Activated CD4-positive, CD25-positive, alpha-beta regulatory T cell (primary cell): ENCODE results near the gene TENM3.

Experiments used
- DNase-seq, 4 experiments: peaks; one replicate each; lab custom pipeline; 2025; lab: John Stamatoyannopoulos, UW

The TENM3 gene

DNA sequence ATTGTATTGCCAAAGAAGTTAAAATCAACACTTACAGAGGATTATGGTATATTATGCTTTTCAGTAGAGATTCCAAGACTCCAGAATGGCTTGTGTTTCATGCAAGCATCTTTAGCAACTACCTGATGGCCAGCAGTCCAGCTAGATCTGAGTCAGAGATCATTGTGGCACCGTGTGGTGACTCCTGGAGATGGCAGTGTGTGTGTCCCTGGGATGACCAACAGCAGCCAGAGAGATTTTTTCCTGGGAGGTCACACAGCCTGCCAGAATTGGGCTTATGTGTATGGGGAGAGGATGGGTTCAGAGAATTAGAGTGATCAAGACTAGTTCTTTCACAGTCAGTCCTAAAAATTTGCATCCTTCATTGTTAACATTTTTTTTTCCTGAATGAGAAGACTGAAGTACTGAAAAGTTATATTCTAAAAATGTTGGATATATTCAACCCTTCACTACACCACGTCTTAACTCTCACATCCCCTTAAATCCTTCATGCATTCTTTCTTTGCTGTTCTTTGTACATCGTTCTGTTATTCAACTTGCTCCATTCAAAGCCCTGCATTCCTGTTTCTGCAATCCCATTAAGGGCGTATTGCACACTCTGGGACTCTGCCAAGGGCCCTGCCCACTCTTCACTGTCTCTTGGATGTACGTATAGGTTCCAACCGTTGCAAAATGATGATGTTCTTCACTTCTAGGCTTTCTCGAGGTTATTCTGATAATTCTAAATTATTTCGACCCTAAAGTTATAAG lies 12.4 kb downstream of the TENM3 start:
- no peak for DNase-seq

DNA sequence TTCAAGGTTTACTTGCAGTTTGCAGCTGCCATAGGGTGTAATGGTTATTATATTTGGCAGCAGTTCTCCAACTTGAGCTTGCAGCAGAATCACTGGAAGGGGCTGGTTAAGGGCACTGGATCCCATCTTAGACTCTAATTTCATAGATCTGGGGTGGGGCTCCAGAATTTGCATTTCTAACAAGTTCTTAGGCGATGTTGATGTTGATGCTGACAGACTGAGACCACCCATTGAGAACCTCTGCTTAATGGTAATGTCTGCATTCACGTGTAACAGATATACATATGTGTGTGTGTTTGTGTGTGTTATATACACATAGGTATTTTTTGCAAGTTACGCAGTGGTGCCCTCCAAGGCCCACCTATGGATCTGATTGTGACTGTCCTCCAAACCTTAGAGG lies 13.8 kb downstream of the TENM3 start:
- no peak for DNase-seq

DNA sequence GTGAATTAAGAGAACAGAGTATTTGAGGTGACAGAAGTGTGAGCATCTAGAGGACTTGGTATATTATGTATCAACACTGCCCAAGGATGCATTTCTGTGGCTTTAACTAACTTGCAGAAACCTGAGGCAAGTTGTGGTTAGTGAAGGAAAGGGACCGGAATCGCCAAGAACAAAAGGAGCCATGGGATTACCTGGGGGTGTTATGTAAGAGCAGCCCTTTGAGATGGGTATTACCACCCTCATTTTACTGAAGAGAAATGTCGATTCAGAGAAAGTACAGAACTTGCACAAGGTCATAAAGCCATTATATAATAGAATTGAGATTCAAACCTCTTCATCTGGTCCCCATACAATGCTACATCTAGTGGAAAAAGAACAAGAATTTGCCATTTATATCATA lies 14.3 kb downstream of the TENM3 start:
- DNase-seq, result no peak

DNA sequence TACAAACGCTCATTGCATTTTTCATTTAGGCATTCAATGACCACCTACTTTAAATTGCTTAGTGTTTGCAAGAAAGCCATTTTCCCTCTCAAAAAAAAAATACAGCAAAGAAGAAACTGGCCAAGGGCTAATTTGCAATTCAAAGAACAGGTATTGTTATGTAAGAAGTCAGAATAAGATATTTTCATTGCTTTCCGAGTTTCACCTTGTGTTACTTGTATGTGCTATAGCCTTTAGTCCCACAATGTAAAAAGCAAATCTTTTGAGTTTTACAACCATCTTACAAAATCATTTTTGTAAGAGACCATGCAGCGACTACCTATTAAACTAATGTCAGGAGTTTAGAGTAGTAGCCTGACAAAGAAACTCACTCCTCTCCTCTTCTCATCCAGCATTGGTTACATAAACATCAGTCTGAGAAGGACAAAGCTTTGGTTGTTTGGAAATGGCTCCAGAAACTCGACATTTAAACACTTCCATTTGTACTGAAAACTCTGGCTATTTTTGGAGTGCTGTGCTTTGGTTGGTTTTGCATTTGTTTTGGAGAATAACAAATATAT lies 15.3 kb downstream of the TENM3 start:
- DNase-seq, result no peak

DNA sequence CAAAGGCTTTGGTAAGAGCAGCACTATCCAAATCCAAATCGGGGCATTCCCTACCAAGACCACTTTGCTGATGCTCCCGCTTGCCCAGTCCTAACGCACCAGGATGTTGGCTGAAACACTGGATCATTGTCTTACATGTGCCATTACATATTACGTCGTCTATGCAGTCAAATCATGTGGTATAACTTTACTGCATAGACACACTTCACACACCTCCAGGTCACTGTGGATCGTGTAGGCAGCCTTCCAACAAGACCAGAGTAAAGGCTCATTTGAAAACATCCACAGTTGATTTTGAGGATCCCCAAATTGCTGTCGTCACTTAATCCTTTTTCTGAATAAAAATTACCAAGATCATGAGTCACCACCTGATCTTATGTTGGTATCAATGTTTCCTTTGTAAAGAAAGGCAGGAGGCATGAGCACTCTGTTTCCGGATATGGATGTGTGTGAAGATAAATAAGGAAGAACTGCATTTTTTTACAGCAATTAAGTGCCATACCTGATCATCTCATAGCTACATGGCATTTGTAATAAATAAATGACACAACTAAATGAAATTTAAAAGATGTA lies 18.5 kb downstream of the TENM3 start:
- DNase-seq, result no peak

DNA sequence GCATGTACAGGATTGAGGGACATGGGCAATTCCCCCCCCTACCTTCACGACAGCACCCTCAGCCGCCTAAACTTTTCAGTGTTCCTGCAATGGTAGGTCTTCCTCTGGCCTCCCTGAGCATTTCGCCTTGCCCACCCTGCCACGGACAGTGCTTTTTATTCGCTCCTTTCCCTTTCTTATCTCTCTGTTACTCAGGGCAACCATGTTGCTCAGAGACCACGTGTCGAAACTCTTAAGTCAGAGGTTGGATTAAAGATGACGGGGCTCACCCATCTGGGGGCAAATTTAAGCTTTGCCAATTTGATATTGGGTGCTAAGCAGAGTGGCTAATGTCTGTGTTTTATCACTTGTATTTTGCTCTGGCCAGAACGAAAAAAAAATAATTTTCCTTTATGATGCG lies 20.4 kb downstream of the TENM3 start:
- no peak for DNase-seq

DNA sequence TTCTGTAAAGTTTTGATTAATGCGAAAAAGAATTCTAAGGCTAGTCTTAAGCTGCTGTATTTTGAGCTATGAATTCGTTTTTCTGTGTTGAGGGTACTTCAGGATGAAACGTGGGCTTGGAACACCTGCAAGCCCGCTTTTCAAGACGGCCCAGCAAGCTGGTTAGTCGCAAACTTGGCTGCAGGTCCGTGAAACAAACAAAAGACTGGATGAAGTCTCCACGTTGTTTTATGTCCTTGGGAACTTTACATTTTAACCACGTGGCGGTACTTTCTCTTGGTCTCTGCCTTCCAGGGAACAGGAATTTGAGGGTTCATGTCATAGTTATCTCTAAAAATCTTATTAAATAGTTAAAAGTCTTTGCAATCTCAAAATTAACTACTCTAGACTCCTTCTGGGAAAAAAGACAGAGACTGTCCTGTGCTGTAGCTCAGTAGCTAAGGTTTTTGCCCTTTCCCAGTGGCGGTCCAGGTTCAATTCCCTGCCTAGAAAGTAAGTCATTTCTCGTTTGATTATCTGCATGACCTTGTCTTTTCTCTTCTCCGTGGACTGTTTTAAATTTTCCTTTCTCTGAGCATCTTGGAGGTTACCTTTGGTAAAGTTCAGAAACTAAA lies 21.0 kb downstream of the TENM3 start:
- no peak for DNase-seq

DNA sequence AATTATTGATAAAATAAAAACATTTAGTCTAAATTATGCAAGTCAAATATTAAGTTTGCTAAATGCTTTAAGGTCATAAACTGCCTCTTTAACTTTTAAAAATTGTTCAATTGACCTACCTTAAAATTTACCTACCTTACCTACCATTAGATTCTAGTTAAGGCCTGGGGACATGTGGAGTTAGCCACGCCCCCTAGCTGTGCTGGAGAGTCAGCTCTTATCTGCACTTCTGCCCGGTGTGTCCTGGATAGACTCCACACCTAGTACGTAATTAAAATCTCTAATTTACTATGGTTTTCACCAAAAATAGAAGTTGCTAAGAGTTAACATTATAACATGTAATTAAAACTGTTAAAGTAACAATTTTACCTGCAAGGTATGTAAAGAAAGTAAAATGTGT lies 22.7 kb downstream of the TENM3 start:
- DNase-seq, result no peak

DNA sequence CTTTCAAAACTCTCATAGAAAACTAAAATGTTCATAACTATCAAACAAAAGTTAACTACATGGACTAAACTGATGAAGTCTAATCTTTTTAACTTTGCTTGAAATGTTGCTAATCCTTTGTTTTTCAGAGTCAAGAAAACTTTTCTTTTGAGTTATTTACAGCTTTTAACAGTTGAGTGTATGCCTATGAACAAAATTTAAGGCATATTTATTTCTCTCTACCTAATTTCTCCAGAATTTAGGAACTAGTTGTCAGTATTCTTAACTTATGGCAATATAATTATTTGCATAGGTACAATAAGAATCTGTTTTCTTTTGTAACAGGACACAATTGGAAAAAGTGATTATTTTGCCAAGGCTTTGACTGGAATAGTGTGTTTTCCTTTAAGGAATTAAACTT lies 23.8 kb downstream of the TENM3 start:
- DNase-seq, result no peak

DNA sequence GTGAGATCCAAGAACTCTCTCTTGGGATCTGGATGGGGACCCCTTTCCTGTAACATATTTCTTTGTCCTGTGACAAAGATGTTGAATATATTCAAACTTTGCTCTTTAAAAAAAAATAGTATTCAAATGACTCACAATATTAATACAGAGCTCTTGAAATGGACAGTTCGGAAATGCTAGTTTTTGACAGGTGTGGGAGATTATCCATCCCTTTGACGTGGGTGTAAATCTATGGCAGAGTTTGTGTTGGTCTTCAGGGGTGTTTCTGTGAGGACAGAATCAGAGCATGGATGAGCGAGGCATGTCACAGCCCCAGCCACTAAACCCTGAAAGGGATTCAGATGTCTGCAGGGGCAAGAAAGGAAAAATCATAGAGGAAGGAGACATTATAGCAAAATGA lies 25.8 kb downstream of the TENM3 start:
- no peak for DNase-seq

DNA sequence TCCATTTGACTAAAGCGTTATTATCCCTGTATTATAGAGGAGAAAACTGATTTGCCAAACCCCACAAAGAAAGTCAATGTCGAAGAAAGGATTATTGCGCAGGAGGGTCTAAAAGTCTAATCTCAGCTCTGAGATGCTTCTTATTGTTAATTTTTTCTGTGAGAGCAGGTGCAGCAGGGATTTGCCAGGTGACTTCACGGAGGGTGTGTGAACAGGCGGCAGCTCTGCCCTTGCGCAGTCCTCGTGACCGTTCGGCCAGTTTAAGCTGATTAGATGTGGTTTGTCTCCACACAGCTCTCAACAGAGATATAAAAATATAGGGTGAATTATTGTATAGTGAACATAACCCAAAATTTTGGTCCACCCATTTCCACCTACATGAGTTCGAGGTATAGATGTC lies 28.5 kb downstream of the TENM3 start:
- no peak for DNase-seq

DNA sequence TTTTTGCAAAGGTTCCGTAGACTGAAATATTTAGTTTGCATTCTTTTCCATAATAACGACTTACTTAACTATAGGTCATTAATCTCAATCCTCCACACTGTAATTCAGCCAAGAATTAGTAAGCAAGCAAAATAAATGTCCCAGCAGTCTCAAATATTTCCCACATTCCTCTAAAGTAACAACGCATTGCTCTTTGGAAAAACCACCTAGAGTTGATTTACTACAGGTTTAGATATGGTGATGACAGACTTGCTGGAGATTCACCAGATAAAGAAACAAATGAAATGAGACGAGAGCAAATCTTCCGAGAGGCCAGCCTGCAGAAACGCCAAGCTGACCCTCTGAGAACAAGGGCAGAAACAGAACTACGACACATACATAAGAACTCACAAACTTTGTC lies 28.9 kb downstream of the TENM3 start:
- DNase-seq, result no peak

DNA sequence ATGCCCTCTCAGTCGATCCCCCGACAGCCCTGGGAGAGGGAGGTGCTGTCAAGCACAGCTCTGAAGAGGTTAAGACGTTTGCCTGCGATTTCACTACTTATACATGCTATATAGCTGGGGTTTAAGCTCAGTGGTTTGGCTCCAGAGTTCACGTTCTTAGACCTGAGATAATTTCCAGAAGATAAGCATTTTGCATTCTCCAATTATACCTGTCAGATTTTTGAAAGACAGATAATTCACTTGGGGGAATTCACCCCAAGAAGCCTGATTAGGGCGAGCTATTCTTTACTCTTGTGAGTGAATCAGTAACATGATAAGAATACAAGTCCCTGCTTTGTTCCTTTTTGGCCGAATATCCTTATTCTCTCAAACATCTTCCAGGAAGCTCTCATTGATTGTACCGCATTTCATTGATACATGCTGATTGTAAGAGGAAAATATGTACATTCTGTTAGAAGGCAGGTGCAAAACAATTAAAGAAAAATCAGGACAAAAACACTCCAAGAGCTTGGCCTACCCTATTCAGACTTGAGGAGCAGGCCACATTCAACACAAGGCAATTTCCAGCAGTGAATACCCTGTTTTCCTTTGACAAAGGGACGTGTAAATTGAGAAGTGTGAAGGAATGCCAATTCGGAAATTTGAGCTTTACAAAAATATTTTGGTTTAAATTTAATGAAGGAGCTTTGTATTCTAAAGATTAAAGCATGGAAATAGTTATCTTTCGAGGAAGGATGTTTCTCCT lies 30.2 kb downstream of the TENM3 start:
- no peak for DNase-seq

DNA sequence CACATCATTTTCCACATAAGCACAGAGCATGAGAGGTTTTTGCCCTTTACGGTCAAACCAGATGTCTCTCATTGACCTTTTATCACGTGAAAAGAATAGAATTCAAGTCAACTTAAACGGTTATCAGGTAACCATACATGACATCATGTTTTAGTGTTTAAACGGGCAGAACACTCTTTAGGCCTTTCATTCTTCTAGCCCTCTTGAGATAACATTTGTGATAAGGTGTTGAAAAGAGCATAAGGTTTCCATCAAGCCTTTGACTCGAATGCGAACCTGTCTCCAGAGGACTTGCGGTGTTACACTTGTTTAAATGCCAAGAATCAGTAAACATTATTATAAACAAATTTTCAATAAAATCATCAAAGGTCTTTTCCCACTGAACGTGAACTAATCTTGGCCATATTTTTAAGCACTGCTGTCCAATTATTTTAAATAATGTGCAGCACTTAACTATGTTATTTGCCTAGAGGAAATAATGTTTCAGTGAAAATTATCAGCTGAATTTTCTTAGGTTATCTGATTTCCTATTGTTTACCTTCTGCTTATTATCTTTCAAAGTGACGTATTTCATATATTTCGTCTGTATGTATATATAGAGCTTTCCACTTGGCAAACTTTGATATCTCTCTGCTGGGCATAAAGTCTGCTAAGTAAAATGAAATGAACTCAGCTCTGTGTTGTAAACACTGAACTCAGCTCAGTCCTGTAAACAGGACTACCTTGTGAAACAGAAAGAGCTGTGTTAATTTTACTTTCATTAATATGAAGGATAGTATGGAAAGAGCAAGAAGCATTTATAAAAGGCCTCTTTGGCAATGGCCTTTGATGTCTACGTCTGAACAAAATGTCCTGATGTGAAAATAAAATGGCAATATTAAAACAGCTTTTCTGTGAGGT lies 33.3 kb downstream of the TENM3 start:
- no peak for DNase-seq

DNA sequence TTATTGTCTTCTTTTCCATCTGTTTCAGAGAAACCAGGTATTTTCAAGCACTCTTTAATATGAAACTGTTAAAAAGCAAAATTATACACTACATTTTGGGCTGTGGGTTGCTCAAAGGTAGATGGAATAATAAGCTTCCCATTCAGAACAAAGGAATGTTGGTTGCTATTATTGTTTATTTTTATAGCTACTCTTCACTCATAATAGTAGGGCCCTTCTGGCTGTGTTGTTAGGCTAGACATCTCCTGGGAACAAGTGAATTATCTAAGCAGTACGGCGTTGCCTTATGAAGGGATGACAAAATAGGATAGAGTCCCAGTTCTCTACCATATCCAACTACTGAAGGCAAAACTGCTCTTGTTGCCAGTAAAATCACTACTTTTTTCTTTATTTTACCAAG lies 34.2 kb downstream of the TENM3 start:
- DNase-seq, result no peak

DNA sequence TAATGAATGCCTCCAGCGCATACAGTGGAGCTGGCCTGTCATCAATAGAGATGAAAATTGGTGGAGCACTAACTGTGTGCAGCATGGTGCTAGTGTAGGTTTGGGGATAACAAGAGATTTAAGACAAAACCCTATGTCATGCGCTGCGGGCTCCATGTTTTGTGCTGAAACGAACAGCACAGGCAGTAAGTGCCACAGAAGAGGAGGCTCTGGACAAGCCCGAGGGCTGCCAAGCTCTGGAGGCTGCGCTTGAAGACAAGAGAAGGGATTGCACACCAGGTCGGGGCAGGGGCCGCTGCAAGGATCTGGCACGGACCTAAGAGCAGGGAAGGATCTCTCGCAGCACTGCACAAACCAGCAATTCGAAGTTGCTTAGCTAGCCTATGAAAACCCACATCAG lies 35.5 kb downstream of the TENM3 start:
- no peak for DNase-seq

DNA sequence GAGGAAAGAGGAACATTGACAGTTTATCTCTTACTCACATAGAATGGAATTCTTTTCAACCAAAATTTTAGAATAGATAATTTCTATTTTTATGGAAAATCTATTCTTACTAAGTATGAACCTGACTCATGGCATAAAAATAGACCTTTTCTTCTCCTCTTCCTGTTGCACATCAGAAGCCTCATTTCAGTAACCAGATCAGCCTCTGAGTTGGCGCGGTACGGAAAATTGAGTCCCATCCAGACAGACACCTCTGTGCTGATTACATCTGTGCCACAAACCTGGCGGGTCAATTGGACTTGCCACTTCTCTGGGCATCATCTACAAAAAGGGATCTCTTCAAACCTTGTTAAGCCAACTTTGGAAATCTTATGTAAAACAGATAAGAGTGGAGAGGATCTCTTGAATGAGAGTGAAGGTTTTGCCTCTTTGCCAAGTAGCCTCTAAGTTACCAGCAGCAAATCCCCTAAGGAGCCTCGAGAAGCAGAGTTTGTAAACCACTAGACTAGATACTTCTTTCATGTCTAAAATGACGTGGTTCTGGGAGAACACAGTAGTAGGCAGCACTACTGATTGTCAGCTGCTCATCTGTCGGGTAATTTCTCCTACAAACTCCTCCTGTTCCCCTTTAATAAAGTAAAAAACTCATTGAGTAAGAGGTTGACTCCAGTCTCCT lies 37.4 kb downstream of the TENM3 start:
- DNase-seq, result no peak

DNA sequence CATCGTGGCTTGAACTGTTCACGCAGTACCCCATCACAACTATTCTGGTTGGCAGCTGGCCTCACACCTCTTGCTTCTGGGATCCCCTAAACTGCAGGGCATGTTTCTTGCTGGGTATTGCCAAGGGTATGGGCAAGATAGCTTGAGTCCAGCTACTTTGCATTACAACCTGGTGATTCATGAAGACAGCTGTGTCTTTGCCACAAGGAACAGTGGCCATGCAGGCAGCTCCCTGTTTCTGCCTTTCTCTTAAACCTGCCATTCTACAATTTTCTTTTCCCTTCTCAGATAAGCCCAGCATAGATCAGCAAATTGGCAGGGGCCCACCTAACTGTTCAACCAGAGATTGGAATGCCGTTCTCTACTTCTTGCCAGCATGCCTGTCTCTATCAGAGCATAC lies 42.8 kb downstream of the TENM3 start:
- DNase-seq, result no peak

DNA sequence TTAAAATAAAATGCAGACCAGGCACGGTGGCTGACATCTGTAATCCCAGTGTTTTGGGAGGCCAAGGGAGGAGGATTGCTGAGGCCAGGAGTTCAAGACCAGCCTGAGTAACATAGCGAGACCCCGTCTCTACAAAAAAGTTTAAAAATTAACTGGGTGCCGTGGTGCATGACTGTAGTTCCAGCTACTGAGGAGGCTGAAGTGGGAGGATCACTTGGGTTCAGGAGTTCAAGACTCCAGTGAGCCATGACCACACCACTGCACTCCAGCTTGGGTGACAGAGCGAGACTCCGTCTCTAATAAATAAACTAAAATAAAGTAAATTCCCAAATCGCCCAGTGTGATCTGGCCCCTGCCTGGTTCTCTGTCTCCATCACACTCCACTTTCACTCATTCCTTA lies 43.7 kb downstream of the TENM3 start:
- DNase-seq, result no peak

DNA sequence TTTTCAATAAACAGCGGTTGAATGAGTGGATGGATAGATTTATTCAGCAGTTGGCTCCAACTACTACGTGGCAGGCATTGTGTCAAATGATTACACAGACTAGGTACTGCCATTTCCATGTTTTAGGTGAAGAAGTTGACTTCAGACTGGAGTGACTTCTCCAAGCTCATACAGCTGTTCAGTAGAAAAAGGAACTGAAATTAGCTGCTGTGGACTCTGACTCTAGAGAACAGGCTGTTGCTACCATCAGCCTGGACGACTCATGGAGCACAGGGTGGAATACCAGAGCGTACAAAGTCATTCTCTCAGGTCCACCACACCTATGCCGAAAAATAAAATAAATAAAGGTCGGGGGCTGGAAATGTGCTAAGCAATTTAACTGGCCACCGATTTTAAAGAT lies 45.3 kb downstream of the TENM3 start:
- DNase-seq, result no peak

DNA sequence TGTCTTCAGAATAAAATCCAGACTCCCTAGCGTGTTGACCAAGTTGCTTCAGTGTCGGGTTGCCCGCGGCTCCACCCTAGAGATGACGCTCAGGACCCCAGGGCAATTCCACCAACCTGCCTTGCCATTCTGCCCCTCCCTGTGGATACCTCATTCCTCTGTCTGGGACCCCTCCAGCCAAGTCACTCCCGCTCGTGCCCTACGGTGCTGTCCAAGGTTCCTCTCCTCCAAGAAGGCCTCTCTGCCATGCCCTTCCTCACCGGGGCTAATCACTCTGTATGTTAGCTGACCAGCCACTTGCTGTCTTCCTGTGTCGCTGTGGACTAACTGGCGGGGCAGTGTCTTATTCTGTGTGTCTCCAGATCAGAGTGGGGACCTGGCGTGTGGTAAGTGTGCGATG lies 46.6 kb downstream of the TENM3 start:
- DNase-seq, result no peak
